Ovary (tissue), 3 donors: Measurements from ENCODE around the gene IQCM.

Experiments used
- POLR2A ChIP-seq: fragments of 450-650 bp; IDR thresholded peaks from one replicate; pipeline ENCODE4 v1.6.1; 2017; ENCODE audit warnings: antibody characterized with exemption, mild to moderate bottlenecking, moderate library complexity
- TF ChIP-seq, protein P1 (sequence below), 3 donors: fragments of 450-650 bp in 2 of 3; fragments of 200-600 bp in 1 of 3; IDR thresholded peaks; one replicate each; pipeline versions ENCODE4 v1.5.1 to v1.8.0; 2016 to 2022; ENCODE audit warnings: antibody characterized with exemption in 3 of 3, mild to moderate bottlenecking in 1 of 3
- donor health status: DM: no; HTN: no; CAD: no.

DNA sequence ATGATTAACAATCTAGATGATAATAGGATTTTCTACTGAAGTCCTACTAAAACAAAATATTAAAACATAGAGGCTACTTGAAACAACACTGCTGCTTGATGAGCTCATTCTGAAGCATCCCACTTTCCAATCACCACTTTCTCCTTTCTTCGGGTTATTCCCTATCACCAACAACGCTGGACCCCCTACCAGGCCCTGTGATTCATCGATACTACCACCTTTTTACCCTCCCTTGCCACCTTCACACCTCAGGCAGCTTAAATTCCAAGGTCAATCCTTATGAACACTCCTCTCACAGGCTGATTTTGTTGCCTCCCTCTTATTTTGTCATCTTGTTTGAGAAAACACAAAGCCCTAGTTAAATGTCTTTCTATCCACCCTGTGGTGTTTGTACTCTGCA is 102.6 kb downstream of the IQCM start:
- TF ChIP-seq, protein P1, sequence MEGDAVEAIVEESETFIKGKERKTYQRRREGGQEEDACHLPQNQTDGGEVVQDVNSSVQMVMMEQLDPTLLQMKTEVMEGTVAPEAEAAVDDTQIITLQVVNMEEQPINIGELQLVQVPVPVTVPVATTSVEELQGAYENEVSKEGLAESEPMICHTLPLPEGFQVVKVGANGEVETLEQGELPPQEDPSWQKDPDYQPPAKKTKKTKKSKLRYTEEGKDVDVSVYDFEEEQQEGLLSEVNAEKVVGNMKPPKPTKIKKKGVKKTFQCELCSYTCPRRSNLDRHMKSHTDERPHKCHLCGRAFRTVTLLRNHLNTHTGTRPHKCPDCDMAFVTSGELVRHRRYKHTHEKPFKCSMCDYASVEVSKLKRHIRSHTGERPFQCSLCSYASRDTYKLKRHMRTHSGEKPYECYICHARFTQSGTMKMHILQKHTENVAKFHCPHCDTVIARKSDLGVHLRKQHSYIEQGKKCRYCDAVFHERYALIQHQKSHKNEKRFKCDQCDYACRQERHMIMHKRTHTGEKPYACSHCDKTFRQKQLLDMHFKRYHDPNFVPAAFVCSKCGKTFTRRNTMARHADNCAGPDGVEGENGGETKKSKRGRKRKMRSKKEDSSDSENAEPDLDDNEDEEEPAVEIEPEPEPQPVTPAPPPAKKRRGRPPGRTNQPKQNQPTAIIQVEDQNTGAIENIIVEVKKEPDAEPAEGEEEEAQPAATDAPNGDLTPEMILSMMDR (IDR thresholded peaks at IDR 0.05), result no peak
- TF ChIP-seq POLR2A, result no peak
